Hindlimb muscle (tissue), 1 donor: Measurements from ENCODE around the gene XCL1. TPM values are rescaled to one million over a fixed set of nuclear protein-coding genes. Genes with fewer than 3 reads are reported as not detected.
"Not testable (repeated sequence)": the region's sequence is repeated elsewhere in the genome, so short reads cannot be mapped to it uniquely, and the experiment has no call there.

Experiments
- DNase-seq: peaks from one replicate; pipeline ENCODE4 v3.0.0-alpha.2; 2013
- polyA plus RNA-seq: library from polyadenylated mRNA; unstranded; fragments of 120-200 nt; gene quantifications from one replicate; pipeline ENCODE4 v1.2.1, GENCODE V29; 2013; ENCODE audit not compliant: insufficient read length

XCL1 gene
- not detected for polyA plus RNA-seq

- not testable (repeated sequence) for DNase-seq
These were observed at the start of gene XCL1 for GRCh38 chr1:168576245-168576688. XCL1 (plus strand) TSS chr1:168576605; CDS start chr1:168576638, 33 bp downstream.

DNA sequence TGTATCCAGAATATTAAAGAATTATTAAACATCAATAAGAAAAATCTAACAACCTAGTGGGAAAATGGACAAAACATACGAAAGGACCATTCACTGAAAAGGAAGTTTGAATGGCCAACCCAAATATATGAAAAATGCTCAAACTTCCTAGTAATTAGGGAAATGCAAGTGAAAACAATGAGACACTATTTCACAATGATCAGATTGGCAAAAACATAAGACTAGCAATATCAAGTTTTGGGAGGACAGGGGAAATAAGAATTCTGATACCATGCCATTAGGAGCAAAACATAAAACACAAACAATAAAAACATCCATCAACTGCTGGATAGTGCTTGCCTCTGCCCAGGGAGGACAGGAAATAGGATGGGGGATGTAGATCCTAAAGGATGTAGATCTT is 46.9 kb upstream of the XCL1 start:
- DNase-seq = no peak

GRCh38 chr1:168531615-168532345 is 44.6 kb upstream of the XCL1 start:
- DNase-seq = no peak

DNA sequence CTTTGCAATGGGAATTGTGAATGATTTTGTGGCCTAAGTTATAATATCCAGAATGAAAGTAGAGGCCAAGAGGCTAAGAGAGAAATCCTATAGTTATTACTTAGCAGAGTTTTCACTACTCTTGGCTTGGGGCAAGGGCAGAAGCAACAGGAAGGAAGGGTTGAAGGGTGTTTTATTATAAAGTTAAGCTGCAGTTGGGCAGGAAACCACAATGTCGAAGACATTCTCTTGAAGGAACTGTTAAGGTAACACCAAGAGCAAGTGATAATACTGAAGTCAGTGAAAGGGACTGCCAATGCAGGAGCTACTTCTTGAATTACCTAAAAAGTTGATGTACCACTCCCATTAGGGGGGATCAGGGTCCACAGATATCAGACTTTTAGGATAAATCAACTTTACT is 40.9 kb upstream of the XCL1 start:
- no peak for DNase-seq

DNA sequence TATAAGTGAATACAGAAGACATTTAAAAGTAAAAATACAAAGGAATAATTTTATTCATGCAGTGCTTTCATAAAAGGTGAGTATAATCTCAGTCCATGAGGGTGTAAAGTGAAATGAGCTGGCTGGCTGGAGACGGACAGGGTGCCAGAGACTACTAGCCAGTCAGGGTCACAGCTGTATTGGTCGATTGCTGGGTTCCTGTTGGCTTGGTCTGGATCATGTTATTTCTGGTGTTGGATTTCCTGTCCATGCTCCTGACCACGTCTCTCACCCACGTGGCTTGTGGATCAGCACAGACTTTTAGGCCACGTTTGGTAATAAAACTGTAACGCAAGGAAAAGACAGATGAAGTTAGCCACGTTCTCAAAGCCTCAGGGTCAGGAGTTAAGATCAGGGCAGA is 35.6 kb upstream of the XCL1 start:
- not testable (repeated sequence) for DNase-seq

GRCh38 chr1:168542978-168543377 is 33.4 kb upstream of the XCL1 start:
- DNase-seq = not testable (repeated sequence)

DNA sequence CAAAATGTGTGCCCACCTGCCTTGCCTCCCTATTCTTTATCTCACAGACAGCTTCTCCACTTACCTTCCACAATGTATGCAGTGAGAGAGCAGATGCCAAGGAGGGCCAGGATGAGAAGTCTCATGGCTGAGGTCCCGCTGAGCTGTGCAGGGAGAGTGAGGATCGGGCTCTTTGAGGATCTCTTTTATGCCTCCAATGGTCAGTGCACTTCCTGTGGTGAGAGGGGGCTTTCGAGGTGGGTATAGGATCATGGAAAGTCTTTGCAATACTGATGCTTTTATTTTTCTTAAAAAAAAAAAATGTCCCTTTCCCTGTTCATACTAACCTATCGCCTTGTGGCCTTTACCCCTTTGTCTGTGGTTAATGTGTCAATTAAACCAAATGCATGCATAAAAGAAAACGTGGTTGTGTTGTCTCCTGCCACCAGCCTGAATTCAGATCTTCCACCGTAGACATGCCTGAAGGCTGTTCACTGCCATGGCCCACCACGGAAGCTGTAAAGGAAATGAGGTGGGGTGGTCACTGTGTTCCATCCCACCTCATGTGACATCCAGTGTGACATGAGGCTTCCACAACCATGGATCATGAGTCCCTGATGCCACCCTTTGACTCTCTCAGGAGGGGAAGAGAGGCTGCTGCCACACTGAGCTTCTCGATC is 32.4 kb upstream of the XCL1 start, which contains the start of gene XCL2:
Gene XCL2, minus strand, starts transcription at position 158 of the 659 bp plus-strand sequence. Its CDS starts 33 bp downstream, at position 125.
- not testable (repeated sequence) for DNase-seq

GRCh38 chr1:168545678-168546552 is 30.5 kb upstream of the XCL1 start:
- not testable (repeated sequence) for DNase-seq

DNA sequence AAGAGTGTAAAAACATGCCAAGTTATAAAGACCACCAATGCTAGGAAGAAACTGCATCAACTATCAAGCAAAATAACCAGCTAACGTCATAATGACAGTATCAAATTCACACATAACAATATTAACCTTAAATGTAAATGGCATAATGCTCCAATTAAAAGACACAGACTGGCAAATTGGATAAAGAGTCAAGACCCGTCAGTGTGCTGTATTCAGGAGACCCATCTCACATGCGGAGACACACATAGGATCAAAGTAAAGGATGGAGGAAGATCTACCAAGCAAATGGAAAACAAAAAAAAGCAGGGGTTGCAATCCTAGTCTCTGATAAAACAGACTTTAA is 29.9 kb upstream of the XCL1 start:
- not testable (repeated sequence) for DNase-seq

- DNase-seq = no peak
These were observed 25.4 kb upstream of the XCL1 start for GRCh38 chr1:168550971-168551370.

- DNase-seq = no peak
These were observed 24.7 kb upstream of the XCL1 start for GRCh38 chr1:168551688-168552087.

DNA sequence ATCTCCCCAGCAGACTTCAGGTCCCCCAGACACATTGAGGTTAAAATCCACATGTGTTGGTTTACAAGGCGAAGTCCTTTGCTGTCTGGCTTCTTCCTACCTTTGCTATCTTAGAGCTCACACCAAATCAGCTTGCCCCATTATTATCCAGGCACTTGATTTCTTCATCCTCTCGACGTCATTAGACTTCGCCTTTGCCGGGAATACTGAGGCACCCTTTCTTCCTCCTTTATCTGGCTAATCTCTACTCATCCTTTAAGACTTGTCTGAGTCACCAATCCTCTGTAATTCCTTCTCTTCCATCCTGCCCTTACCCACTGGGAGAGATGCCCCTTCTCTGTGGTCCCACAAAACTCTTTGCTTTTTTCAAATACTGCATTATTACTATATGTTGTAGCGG is 23.4 kb upstream of the XCL1 start:
- DNase-seq = no peak

- no peak for DNase-seq
These were observed 22.5 kb upstream of the XCL1 start for GRCh38 chr1:168553680-168554553.

- DNase-seq = no peak
These were observed 21.6 kb upstream of the XCL1 start for GRCh38 chr1:168554603-168555483.

GRCh38 chr1:168555508-168556046 is 20.8 kb upstream of the XCL1 start:
- DNase-seq = no peak

DNA sequence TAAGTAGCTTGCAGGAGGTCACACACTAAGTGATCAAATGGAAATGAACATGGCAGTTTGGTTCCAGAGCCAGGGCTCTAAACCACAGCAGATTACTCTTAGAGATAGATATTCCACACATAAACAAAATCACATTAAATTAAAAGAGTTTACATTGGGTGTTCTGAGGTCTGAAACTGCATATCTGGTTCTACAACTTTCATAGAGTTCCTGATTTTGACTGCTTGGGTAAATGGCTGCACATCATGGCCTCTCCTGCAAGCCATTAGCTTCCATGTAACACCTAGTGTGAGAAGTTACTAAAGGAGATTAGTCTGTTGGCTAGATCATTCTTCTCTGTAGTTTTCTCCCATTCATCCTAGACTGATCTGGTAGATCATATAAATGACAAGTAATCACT is 19.8 kb upstream of the XCL1 start:
- DNase-seq = no peak

DNA sequence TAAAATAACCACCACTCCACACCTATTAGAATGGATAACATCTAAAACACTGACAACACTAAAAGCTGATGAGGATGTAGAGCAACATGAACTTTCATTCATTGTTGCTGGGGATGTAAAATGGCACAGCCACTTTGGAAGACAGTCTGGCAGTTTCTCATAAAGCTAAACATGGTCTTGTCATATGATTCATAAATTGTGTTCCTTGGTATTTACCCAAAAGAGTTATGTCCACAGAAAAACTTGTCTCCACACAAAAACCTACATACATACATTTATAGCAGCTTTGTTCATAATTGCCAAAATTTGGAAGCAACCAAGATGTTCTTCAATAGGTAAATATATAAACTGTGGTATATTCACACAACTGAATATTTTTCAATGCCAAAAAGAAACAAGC is 16.0 kb upstream of the XCL1 start:
- no peak for DNase-seq

GRCh38 chr1:168561989-168562388 is 14.4 kb upstream of the XCL1 start:
- no peak for DNase-seq

- no peak for DNase-seq
These were observed 10.6 kb upstream of the XCL1 start for GRCh38 chr1:168565825-168566224.

GRCh38 chr1:168567007-168567406 is 9.4 kb upstream of the XCL1 start:
- no peak for DNase-seq

DNA sequence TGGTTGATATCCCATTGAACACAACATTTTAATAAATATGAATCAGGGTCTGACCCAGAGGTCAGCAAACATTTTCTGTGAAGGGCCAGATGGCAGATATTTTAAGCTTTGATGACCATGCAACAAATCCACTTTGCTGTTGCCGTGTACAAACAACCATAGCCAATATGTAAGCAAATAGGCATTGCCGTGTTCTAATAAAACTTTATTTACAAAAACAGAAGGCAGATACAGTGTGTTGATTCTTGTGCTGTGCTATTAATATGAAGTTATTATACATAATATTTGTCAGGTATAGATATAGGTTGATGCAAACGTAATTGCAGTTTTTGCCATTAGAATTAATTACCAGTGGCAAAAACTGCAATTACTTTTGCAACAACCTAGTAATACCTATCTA is 8.8 kb upstream of the XCL1 start:
- no peak for DNase-seq
